ENCODE measurements around the gene FXYD7.
"Not testable (repeated sequence)": the region's sequence is repeated elsewhere in the genome, so short reads cannot be mapped to it uniquely, and the experiment has no call there.

Gene FXYD7

DNA sequence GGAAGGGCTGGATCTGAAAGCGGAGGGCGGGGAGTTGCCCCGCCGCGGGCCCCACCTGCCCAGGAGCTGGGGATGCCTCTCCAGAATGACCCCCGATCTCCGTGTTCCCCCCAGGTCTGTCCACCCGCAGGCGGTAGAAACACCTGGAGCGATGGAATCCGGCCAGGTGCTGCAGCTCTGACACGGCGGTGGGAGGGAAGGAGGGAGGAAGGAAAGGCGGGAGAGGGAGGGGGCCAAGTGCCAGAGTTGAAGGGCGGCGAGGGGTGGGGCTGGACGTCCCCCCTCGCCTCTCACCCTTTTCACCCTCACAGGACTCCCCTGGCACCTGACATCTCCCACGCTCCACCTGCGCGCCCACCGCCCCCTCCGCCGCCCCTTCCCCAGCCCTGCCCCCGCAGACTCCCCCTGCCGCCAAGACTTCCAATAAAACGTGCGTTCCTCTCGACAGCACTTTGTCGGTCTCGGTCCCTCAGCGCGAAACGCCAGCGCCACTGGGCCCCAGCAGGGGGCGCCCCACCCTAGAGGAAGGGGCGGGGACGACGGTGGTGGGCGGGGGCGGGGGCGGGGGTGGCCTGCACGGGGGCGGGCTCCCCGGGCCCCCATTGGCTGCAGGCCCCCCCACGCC, 337 bp upstream of the FXYD7 start:
- DNase-seq (ENCODE audit: low read depth in 2 of 3, low spot score in 2 of 3), result peak in 2 of 3 experiments; percentile 27 to 60

GRCh38 chr19:35143818-35144217, 763 bp downstream of the FXYD7 start:
- DNase-seq (ENCODE audit: low read depth in 2 of 3, low spot score in 2 of 3), result no peak

DNA sequence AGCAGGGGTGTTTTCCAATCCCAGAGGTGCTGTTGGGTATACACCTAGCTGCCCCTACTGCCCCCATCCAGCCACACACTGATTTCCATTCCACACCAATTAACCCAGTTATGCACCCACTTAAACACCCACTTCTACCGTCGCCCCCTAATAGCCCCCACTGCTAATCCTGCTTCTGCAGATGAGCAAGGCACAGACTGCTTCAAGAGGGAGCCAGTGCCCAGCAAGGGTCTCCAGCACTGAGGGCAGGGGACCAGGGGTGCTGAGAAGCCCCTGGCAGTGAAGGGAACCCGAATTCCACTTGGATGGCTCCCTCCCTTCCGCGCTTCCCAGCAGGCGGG, 1.2 kb downstream of the FXYD7 start:
- no peak for DNase-seq (ENCODE audit: low read depth in 2 of 3, low spot score in 2 of 3)

GRCh38 chr19:35144600-35145436, 1.8 kb downstream of the FXYD7 start:
- DNase-seq (ENCODE audit: low read depth in 2 of 3, low spot score in 2 of 3), result no peak

DNA sequence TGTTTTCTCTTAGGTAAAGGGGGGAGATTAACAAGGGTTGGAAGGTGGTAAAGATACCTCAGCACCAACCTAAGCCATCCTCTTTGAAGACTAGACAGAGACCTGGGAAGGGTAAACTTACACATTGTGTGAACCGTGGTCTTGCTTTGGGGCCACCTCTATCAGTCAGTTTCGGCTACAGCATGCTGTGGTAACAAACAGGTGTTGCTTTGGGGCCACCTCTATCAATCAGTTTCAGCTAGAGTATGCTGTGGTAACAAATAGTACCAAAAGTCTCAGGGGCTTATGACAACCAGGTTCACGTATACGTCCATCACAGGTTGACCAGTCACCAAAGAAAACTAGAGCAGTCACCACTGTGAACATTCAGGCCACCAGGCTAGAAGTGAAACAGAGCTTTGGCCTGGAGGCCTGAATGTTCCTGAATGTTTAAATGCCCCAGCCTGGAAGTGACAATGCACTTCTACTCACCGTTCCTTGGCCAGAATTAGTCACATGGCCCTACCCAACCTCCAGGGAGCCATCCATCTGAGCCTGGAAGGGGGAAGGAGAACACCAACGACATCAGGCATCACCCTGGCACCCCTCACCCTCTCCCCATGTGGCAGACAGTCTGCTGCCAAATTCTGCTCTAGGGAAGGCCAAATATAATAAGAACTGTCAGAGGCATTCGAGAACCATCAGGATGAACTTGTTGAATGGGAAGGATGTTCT, 3.8 kb downstream of the FXYD7 start:
- no peak for DNase-seq (ENCODE audit: low read depth in 2 of 3, low spot score in 2 of 3)

- DNase-seq (ENCODE audit: low read depth in 2 of 3, low spot score in 2 of 3), result no peak
Observed at GRCh38 chr19:35149463-35149862, 6.4 kb downstream of the FXYD7 start.

GRCh38 chr19:35150445-35150844, 7.4 kb downstream of the FXYD7 start:
- DNase-seq (ENCODE audit: low read depth in 2 of 3, low spot score in 2 of 3), result no peak

- DNase-seq (ENCODE audit: low read depth in 2 of 3, low spot score in 2 of 3), result no peak
Observed at GRCh38 chr19:35151273-35152065, 8.4 kb downstream of the FXYD7 start.

- DNase-seq (ENCODE audit: low read depth in 2 of 3, low spot score in 2 of 3), result not testable (repeated sequence)
Observed at GRCh38 chr19:35153129-35153522, 10.1 kb downstream of the FXYD7 start.

DNA sequence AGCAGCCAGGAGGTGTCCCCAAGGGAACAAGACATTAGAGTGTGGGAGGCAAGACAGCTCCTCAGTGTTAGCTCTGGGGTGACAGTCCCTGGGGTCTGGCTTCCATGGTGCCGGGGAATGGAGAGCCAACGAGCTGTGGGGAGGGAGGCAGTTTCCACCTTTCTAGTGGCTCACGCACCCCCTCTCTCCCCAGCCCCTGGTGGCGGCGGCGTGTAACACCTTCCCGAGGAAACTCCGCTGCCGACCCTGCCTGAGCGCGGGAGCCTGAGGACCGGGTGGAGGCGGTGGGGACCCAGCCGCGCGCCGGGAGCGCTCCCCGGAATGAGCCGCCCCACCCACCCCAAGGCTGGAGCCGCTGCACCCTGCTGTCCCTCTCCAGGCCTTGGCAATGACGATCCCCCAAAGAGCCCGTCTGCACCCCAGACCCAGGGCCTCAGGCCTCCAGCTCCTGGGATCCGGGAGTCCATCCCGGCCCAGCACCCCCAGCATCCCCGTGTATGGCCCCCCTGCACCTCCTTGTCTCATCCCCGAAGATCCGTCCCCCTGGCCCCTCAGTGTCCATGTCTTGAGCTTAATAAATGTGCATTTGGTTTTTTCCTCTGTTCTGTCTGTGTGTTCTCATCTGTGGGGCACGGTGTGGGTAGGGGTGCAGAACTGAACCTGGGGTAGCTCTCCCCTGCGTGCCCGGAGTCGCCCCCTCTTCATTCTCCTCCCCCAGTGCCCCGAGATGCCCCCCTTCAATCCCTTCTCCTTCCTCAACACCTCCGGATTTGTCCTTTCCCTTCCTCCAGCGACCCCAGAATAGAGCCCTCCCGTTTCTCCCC, 10.9 kb downstream of the FXYD7 start:
- peak; percentile 60 to 62 (median 62) for DNase-seq (ENCODE audit: low read depth in 2 of 3, low spot score in 2 of 3)

DNA sequence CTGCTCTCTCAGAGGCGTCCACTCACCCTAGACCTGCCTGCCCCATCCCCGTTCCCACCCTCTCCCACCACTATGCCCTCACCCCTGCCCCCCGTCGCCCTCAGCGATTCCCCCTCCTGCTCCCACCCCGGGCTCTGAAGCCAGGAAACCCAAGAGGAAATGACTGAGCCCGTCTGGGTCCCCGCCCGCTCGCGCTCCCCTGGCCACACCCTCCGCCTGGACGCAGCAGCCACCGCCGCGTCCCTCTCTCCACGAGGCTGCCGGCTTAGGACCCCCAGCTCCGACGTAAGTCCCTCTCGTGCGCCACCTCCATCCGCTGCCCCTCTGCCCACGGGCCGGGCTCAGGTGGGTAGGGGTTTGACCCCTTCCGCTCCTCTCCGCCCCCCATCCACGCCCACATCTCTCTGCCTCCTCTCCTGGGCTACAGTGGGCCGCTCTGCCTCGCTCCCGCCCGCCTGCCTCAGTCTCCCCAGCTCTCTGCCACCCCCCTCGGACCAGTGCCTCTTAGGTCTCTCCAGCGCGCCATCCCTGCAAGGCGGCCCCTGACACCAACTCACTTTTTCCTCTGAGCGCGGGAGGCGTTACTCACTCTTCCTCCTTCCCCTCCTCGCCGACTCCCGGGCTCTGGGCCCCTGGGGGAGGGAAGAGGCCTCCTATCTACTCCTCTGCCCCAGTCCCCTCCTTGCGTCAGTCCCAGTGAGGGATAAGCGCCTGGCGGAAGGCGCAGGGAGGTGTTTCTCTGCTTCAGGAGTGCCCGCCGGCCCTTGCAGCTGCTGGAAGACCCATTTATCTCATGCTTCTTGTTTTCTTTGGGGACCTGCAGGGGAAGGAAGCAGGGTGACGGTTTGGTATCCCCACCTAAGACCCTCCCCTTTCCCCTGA, 11.7 kb downstream of the FXYD7 start, which contains the start of gene FXYD5:
Gene FXYD5, plus strand, starts transcription at position 211 of the 882 bp plus-strand sequence. CDS start 816 bp downstream, outside the sequence.
- DNase-seq (ENCODE audit: low read depth in 2 of 3, low spot score in 2 of 3), result peak; percentile 65 to 68 (median 65)

DNA sequence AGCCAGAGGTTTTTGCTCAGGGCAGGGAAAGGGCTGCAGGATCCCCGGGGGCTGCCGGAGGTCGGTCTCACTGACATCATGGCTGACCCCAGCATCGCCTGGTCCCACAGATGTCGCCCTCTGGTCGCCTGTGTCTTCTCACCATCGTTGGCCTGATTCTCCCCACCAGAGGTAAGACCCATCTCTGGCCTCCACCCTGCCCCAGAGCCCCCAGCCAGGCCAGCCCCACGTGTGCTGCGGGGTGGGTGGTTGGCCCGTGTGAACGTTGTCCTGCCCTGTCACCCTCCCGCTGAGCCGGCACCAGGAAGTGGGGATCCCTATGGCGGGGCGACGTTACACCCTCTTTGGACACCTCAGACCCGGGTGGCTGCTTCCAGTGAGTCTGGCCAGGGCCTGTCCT, 12.4 kb downstream of the FXYD7 start:
- no peak for DNase-seq (ENCODE audit: low read depth in 2 of 3, low spot score in 2 of 3)

DNA sequence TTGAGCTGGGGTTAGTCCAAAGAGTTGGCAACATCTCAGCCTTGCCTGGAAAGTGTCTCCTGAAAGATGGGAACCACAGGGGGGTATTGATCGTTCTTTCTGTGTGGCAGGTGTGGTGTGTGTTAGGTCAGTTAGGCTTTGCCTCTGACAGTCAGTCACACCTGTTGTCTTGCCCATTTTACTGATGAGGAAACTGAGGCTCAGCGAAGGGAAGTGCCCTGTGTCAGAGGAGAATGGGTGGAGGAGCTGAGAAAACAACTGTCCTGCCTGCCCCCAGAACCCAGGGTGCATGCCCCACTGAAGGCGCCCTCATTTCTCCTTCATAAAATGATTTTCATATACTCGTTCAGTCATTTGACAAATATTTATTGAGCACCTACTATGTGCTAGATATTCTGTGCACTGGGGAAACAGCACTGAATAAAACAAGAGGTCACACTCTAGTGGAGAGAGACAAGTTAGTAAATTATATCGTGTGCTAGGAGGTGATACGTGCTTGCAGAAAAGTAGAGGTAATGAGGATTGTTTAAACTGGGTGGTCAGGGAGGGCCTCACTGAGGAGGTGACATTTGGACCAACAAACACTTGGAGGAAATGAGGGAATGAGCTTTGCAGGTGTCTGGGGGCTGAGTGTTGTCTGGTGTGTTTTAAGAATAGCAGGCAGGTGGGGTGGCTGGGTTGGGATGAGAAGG, 13.1 kb downstream of the FXYD7 start:
- no peak for DNase-seq (ENCODE audit: low read depth in 2 of 3, low spot score in 2 of 3)

DNA sequence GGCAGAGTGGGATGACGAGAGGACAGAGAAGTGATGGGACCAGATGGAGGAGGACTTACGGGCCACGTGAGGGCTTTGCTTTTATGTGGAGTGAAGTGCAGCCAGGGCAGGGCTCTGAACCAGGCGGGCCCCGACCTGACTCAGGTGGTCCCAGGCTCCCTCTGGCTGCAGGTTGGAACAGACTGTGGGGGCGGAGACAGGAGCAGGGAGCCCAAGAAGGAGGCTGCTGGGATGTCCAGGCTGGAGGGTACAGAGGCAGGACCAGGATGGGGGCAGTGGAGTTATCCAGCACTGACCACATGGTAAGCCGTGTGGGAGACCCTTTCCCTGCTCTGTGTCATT, 13.6 kb downstream of the FXYD7 start:
- DNase-seq (ENCODE audit: low read depth in 2 of 3, low spot score in 2 of 3), result no peak

- DNase-seq (ENCODE audit: low read depth in 2 of 3, low spot score in 2 of 3), result no peak
Observed at GRCh38 chr19:35157431-35157830, 14.4 kb downstream of the FXYD7 start.

GRCh38 chr19:35159606-35160005, 16.6 kb downstream of the FXYD7 start:
- DNase-seq (ENCODE audit: low read depth in 2 of 3, low spot score in 2 of 3), result no peak

- no peak for DNase-seq (ENCODE audit: low read depth in 2 of 3, low spot score in 2 of 3)
Observed at GRCh38 chr19:35160629-35161433, 17.8 kb downstream of the FXYD7 start.

- no peak for DNase-seq (ENCODE audit: low read depth in 2 of 3, low spot score in 2 of 3)
Observed at GRCh38 chr19:35161434-35161743, 18.3 kb downstream of the FXYD7 start.
